GM21825 (cell line): ENCODE results near the gene ABCC3.
"Not testable (repeated sequence)": the region's sequence is repeated elsewhere in the genome, so short reads cannot be mapped to it uniquely, and the experiment has no call there.

ENCODE experiments used
- ATAC-seq: cut with Tn5 transposase; IDR thresholded peaks from one replicate; pipeline ENCODE4 v1.9.1; 2021; ENCODE audit warnings: mild to moderate bottlenecking, moderate library complexity; ENCODE audit not compliant: unreplicated experiment

Gene ABCC3

GRCh38 chr17:50663812-50664374, 29.2 kb downstream of the ABCC3 start:
- ATAC-seq = no peak

GRCh38 chr17:50664788-50665458, 30.2 kb downstream of the ABCC3 start:
- no peak for ATAC-seq

- ATAC-seq = no peak
These were observed 31.2 kb downstream of the ABCC3 start for GRCh38 chr17:50665838-50666237.

DNA sequence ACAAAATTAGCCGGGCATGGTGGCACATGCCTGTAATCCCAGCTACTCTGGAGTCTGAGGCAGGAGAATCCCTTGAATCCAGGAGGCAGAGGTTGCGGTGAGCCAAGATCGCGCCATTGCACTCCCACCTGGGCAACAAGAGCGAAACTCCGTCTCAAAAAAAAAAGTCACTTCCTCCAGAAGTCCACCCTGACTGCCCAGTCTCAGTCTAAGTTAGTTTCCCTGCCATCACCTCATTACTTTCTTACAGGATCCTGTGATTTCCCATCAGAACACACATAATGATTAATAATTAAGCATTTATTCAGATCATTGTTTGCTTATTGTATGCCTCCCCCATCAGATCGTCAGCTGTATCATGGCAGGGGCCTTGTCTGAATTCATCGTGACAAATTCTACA, 31.6 kb downstream of the ABCC3 start:
- no peak for ATAC-seq

GRCh38 chr17:50667259-50668024, 32.8 kb downstream of the ABCC3 start:
- ATAC-seq = no peak

GRCh38 chr17:50668025-50668837, 33.5 kb downstream of the ABCC3 start:
- ATAC-seq = no peak

GRCh38 chr17:50668838-50669581, 34.3 kb downstream of the ABCC3 start:
- ATAC-seq = no peak

- no peak for ATAC-seq
These were observed 37.4 kb downstream of the ABCC3 start for GRCh38 chr17:50672071-50672470.

DNA sequence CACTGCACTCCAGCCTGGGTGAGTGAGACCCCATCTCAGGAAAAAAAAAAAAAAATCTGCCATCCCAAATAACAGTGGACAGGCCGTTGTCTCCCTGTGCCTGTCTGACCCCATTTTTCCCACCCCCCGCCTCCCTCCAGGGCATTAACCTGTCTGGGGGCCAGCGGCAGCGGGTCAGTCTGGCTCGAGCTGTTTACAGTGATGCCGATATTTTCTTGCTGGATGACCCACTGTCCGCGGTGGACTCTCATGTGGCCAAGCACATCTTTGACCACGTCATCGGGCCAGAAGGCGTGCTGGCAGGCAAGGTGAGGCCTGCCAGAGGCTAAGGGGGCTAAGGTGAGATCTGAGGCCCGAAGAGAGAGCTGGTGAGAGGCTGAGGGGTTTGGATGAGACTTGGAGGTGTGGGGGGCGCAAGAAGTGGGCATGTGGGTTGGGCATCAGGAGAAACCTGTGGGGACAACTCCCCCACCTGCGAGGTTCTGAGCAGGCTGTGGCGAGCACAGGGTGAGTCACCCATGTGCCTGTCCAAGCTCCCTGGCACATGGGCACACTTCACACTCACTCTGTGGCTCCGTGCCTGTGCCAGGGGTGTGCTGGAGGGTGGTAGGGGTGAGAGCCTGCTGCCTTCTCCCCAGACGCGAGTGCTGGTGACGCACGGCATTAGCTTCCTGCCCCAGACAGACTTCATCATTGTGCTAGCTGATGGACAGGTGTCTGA, 38.3 kb downstream of the ABCC3 start:
- no peak for ATAC-seq

- no peak for ATAC-seq
These were observed 40.5 kb downstream of the ABCC3 start for GRCh38 chr17:50675190-50675589.

DNA sequence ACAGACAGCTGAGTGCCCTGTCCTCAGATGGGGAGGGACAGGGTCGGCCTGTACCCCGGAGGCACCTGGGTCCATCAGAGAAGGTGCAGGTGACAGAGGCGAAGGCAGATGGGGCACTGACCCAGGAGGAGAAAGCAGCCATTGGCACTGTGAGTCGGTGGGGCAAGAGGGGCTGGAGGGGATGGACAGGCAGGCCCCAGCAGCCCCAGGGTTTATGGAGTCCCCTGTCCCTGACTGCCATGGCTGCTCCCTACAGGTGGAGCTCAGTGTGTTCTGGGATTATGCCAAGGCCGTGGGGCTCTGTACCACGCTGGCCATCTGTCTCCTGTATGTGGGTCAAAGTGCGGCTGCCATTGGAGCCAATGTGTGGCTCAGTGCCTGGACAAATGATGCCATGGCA, 40.9 kb downstream of the ABCC3 start:
- ATAC-seq = no peak

GRCh38 chr17:50676065-50676975, 41.6 kb downstream of the ABCC3 start:
- ATAC-seq = no peak

DNA sequence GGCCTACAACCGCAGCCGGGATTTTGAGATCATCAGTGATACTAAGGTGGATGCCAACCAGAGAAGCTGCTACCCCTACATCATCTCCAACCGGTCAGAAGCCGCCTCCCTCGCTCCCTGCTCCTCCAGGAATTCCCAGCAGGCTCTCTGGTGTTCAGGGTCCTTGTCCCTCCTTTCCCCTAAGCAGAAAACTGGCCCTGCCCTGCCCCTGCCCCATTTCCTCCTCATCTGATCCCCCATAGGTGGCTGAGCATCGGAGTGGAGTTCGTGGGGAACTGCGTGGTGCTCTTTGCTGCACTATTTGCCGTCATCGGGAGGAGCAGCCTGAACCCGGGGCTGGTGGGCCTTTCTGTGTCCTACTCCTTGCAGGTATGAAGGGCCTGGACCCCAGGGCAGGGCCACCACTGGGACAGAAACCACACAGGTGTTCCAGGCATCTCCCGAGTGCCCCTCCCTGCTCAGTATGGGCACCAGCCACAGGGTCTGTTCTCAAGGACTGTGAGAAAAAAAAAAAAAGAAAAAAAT, 43.2 kb downstream of the ABCC3 start:
- ATAC-seq = no peak

DNA sequence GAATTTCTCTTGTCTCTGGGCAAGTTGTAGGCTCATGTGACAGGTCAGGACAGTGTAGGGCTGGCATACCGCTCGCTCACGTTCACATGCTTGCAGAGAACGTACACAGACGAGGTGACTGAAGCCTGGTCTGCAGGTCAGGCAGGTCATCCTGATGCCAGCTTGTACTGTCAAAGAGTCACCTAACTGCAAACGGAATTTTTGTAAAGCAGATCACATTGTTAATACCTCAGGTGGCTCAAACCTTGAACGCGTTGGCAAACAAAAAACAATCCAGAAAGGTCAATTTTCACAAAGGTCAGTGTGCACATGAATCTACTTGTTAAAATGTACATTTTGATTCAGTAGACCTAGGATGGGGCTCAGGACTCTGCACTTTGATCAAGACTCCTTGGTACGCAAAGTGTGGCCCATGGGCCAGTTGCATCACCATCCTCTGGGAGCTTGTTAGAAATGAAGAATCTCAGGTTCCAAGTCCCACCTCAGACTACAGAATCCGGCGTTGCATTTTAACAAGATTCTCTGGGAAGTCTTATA, 44.4 kb downstream of the ABCC3 start:
- ATAC-seq = no peak

- ATAC-seq = no peak
These were observed 45.4 kb downstream of the ABCC3 start for GRCh38 chr17:50680126-50680525.

GRCh38 chr17:50680543-50681262, 46.0 kb downstream of the ABCC3 start:
- ATAC-seq = not testable (repeated sequence)

DNA sequence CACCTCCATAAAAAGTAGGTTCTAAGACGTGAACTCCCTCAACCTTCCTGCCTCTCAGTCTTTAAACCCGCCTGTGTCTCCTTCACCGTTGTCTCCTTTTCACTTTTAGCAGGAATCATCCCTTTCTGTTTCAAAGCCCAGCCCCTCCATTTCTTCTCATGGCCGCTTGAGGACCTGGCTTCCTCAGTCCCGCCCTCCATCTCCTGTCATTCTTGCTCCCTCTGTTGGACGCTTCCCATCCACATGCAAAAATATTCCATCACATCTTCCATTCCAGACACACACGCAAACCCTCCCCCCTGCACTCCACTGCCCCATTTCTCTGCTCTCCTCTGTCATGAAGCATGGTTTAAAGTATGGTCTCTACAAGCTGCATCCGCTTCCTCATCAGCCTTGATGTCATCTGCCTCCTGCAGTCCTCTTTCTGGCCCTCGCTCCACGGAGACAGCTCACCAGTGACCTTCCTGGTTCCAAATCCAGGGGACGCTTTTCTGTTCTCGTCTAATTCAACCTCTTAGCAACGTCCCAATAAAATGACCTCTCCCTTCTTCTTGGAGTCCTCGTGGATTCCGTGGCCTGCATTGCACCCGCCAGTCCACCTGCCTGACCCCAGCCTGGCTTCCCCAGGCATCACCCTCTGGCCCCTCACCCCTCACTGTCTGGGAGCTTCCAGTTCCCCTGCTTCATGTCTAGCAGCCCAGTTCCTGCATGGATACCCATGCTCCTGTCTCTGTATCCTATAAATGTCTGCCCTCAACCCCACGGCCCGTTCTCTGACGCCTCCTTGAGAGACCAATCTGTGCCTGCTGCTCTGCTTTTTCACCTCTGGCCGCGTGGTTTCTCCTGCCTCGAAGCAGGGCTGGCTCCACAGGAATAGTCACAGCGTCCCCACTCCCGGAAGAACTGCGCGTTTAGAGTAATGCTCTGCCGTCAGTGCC, 46.9 kb downstream of the ABCC3 start:
- no peak for ATAC-seq
